Mononuclear cell (primary cell): ENCODE data around the gene AKT1. TPM values are rescaled to one million over a fixed set of nuclear protein-coding genes. Genes with fewer than 3 reads are reported as not detected.

Experiments
- H3K27me3 ChIP-seq: 2 replicates; pipeline ENCODE4 v1.6.0; 2011; ENCODE audit warnings: low read length, control low read depth; ENCODE audit not compliant: insufficient read depth
- H3K4me1 ChIP-seq: 2 replicates; pipeline ENCODE4 v1.5.1; 2011; ENCODE audit warnings: mild to moderate bottlenecking, low read length, control low read depth; ENCODE audit not compliant: insufficient read depth
- H3K4me3 ChIP-seq: 2 replicates; pipeline ENCODE4 v1.5.1; 2011; ENCODE audit warnings: mild to moderate bottlenecking, low read length, moderate library complexity
- H3K9me3 ChIP-seq: 2 replicates; pipeline ENCODE4 v1.5.1; 2011; ENCODE audit warnings: low read depth, mild to moderate bottlenecking, control low read depth, low read length
- total RNA-seq: library from RNA; depleted of rRNA; stranded (reverse); fragments of >200 nt; gene quantifications from one replicate; pipeline ENCODE4 v1.2.3, GENCODE V29; 2012

Gene AKT1
- total RNA-seq, 1 donor: 86.8 TPM

- Histone ChIP-seq H3K27me3 (no peaks in the 10 kb centered on the region), H3K4me3 (no peak overlapping the region)
Measured at GRCh38 chr14:104777808-104778249, 17.7 kb downstream of the AKT1 start.

GRCh38 chr14:104776961-104777807 lies 18.4 kb downstream of the AKT1 start:
- H3K4me3 ChIP-seq: no peak overlapping the region
- no peaks in the 10 kb centered on the region for H3K9me3 ChIP-seq
- no peaks in the 10 kb centered on the region for H3K4me1 ChIP-seq
- no peaks in the 10 kb centered on the region for H3K27me3 ChIP-seq

More at GRCh38 chr14:104777808-104778249, 17.7 kb downstream of the AKT1 start:
- Histone ChIP-seq H3K9me3 (no peaks in the 10 kb centered on the region), H3K4me1 (no peaks in the 10 kb centered on the region)

- Histone ChIP-seq H3K27me3 (no peaks in the 10 kb centered on the region), H3K4me1 (no peaks in the 10 kb centered on the region), H3K4me3 (no peak overlapping the region), H3K9me3 (no peaks in the 10 kb centered on the region)
Measured at GRCh38 chr14:104776481-104776880, 19.1 kb downstream of the AKT1 start.

- H3K4me3 ChIP-seq: no peak overlapping the region
- no peaks in the 10 kb centered on the region for H3K9me3 ChIP-seq
- no peaks in the 10 kb centered on the region for H3K4me1 ChIP-seq
- no peaks in the 10 kb centered on the region for H3K27me3 ChIP-seq
Measured at GRCh38 chr14:104775073-104775489, 20.5 kb downstream of the AKT1 start.

GRCh38 chr14:104774453-104775072 lies 21.0 kb downstream of the AKT1 start:
- Histone ChIP-seq H3K27me3 (no peaks in the 10 kb centered on the region), H3K4me3 (no peak overlapping the region), H3K9me3 (no peaks in the 10 kb centered on the region), H3K4me1 (no peaks in the 10 kb centered on the region)

GRCh38 chr14:104773505-104774452 lies 21.8 kb downstream of the AKT1 start:
- no peak overlapping the region for H3K4me3 ChIP-seq
- no peaks in the 10 kb centered on the region for H3K27me3 ChIP-seq
- H3K4me1 ChIP-seq: no peaks in the 10 kb centered on the region
- no peaks in the 10 kb centered on the region for H3K9me3 ChIP-seq

GRCh38 chr14:104772707-104773504 lies 22.6 kb downstream of the AKT1 start:
- H3K4me1 ChIP-seq: peaks cover 4% of the 10 kb centered on the region
- no peaks in the 10 kb centered on the region for H3K27me3 ChIP-seq
- no peaks in the 10 kb centered on the region for H3K9me3 ChIP-seq
- H3K4me3 ChIP-seq: no peak overlapping the region

- H3K27me3 ChIP-seq: no peaks in the 10 kb centered on the region
- H3K4me3 ChIP-seq: no peak overlapping the region
- no peaks in the 10 kb centered on the region for H3K9me3 ChIP-seq
- peaks cover 4% of the 10 kb centered on the region for H3K4me1 ChIP-seq
Measured at GRCh38 chr14:104771918-104772706, 23.4 kb downstream of the AKT1 start.

- H3K4me1 ChIP-seq: peaks cover 4% of the 10 kb centered on the region
- H3K4me3 ChIP-seq: no peak overlapping the region
- no peaks in the 10 kb centered on the region for H3K9me3 ChIP-seq
- no peaks in the 10 kb centered on the region for H3K27me3 ChIP-seq
Measured at GRCh38 chr14:104771374-104771773, 24.2 kb downstream of the AKT1 start.

GRCh38 chr14:104770851-104771272 lies 24.7 kb downstream of the AKT1 start:
- H3K4me3 ChIP-seq: no peak overlapping the region
- peaks cover 4% of the 10 kb centered on the region for H3K4me1 ChIP-seq
- H3K9me3 ChIP-seq: no peaks in the 10 kb centered on the region
- no peaks in the 10 kb centered on the region for H3K27me3 ChIP-seq

- no peaks in the 10 kb centered on the region for H3K9me3 ChIP-seq
- no peaks in the 10 kb centered on the region for H3K27me3 ChIP-seq
- H3K4me3 ChIP-seq: no peak overlapping the region
- peaks cover 4% of the 10 kb centered on the region for H3K4me1 ChIP-seq
Measured at GRCh38 chr14:104770072-104770579, 25.4 kb downstream of the AKT1 start.

- peaks cover 4% of the 10 kb centered on the region for H3K4me1 ChIP-seq
- no peaks in the 10 kb centered on the region for H3K9me3 ChIP-seq
- H3K4me3 ChIP-seq: no peak overlapping the region
- H3K27me3 ChIP-seq: no peaks in the 10 kb centered on the region
Measured at GRCh38 chr14:104769324-104770071, 26.1 kb downstream of the AKT1 start.
